ENCODE results near the gene PUS7L. TPM values are rescaled to one million over a fixed set of nuclear protein-coding genes. Genes with fewer than 3 reads are reported as not detected.
"Not testable (repeated sequence)": the region's sequence is repeated elsewhere in the genome, so short reads cannot be mapped to it uniquely, and the experiment has no call there.

The PUS7L gene
- total and polyA plus RNA-seq, 2 of the 13 experiments (the other 11 are each of a cell fraction or from before 2014, with no cell fraction given): 6.5 to 37.6 TPM

DNA sequence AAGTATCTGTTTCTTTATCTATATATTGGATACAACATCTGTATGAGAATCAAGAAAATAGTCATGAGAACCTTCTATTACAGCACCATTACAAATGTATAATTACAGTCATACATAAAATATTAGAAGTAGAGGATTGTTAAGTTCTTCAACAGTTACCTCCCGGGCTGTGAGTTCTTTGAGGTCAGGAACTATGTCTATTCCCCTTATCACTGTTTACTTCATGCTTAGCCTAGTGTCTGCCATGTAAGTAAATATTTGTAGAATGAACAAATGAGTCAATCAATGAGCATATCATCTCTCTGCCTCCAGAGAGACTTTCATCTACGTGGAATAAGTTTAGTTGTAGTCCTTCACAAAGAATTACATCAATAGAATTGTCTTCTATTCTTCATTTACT is 47.2 kb downstream of the PUS7L start:
- TF ChIP-seq, protein P1, sequence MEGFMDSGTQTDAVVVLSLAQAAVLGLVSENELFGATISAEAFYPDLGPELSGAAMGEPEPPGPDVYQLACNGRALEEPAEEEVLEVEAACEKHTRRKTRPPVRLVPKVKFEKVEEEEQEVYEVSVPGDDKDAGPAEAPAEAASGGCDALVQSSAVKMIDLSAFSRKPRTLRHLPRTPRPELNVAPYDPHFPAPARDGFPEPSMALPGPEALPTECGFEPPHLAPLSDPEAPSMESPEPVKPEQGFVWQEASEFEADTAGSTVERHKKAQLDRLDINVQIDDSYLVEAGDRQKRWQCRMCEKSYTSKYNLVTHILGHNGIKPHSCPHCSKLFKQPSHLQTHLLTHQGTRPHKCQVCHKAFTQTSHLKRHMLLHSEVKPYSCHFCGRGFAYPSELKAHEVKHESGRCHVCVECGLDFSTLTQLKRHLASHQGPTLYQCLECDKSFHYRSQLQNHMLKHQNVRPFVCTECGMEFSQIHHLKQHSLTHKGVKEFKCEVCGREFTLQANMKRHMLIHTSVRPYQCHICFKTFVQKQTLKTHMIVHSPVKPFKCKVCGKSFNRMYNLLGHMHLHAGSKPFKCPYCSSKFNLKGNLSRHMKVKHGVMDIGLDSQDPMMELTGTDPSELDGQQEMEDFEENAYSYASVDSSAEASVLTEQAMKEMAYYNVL (CRISPR knock-in tag; IDR thresholded peaks at IDR 0.05; ENCODE audit: borderline replicate concordance): no peak
- 0 out of 2 replicates have a peak, but pooled peaks have one; percentile 30 for TF ChIP-seq HHEX (CRISPR knock-in tag; IDR thresholded peaks at IDR 0.05)
- TF ChIP-seq POLR2A (IDR thresholded peaks at IDR 0.05; ENCODE audit: insufficient read depth in 1 of 2, low read depth in 2 of 2, low read length in 2 of 2): no peak
- DNase-seq (ENCODE audit: low spot score) (no peak), FAIRE-seq (no peak), ATAC-seq (no peak)
- in situ Hi-C loops (cut with HindIII; ENCODE audit: extremely low pct_ligation_motif_present, low pct_unique_long_range_greater_than_20kb): no loop called here
- BruUV-seq (replicated peaks): no TSS peak
- Histone ChIP-seq H3K79me2 (ENCODE audit: insufficient read depth, low read length) (no peaks in the 10 kb centered on the region), H3K27me3 (ENCODE audit: control insufficient read depth in 1 of 2, insufficient read depth in 2 of 2, low read length in 2 of 2) (no peaks in the 10 kb centered on the region), H3K4me2 (ENCODE audit: low read depth, low read length) (no peak overlapping the region), H4K20me1 (ENCODE audit: insufficient read depth, low read length) (no peaks in the 10 kb centered on the region), H3K4me1 (ENCODE audit: insufficient read depth, low read length) (no peaks in the 10 kb centered on the region), H3K36me3 (replicated peaks in 1 of 2; ENCODE audit: control insufficient read depth in 1 of 2, insufficient read depth in 2 of 2, low read length in 2 of 2) (no peaks in the 10 kb centered on the region), H3K9me3 (ENCODE audit: low read length) (no peaks in the 10 kb centered on the region), H3K9ac (ENCODE audit: insufficient read depth, low read depth, low read length) (no peak overlapping the region), H3K27ac (ENCODE audit: extremely low read length, insufficient read depth, low read length) (no peak overlapping the region), H3K4me3 (replicated peaks in 1 of 3; ENCODE audit: insufficient read depth in 1 of 3, low read depth in 2 of 3, low read length in 3 of 3) (no peak overlapping the region), H2AFZ (ENCODE audit: low read length) (no peak overlapping the region)
- ChIA-PET CTCF (ENCODE audit: low intra/inter-chr PET ratio, low total read pairs) (no interaction called here), POLR2A (no interaction called here)
- intact Hi-C loops (cut with micrococcal nuclease; ENCODE audit: unreplicated experiment): no loop called here
- WGBS (ENCODE audit: low lambda C conversion rate): 4% methylated on average over 2 of the region's 2 CpGs

DNA sequence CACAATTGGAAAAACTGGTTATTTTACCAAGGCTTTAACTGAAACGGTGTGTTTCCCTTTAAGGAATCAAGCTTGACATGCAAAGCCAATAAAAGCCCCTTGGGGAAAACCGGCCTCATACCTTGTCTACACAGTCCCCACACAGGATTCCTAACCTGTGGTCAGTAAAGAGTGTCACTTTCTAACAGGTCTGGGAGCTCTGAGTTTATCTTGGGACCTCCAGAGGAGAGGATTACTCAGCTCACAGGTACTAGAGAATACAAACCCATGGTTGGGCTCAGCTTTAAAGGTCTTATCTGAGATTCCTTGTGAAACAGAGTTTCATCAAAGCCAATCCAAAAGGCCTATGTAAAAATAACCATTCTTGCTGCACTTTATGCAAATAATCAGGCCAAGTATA is 54.8 kb downstream of the PUS7L start:
- H3K4me3 ChIP-seq (replicated peaks in 1 of 3; ENCODE audit: insufficient read depth in 1 of 3, low read depth in 2 of 3, low read length in 3 of 3); H3K4me1 ChIP-seq (ENCODE audit: insufficient read depth, low read length); H3K9ac ChIP-seq (ENCODE audit: insufficient read depth, low read depth, low read length); H2AFZ ChIP-seq (ENCODE audit: low read length); CTCF ChIA-PET (ENCODE audit: low intra/inter-chr PET ratio, low total read pairs); FAIRE-seq; DNase-seq (ENCODE audit: low spot score); in situ Hi-C loops (cut with HindIII; ENCODE audit: extremely low pct_ligation_motif_present, low pct_unique_long_range_greater_than_20kb); H3K27ac ChIP-seq (ENCODE audit: extremely low read length, insufficient read depth, low read length); H3K27me3 ChIP-seq (ENCODE audit: control insufficient read depth in 1 of 2, insufficient read depth in 2 of 2, low read length in 2 of 2); ATAC-seq; H3K4me2 ChIP-seq (ENCODE audit: low read depth, low read length); POLR2A ChIA-PET; H4K20me1 ChIP-seq (ENCODE audit: insufficient read depth, low read length); H3K79me2 ChIP-seq (ENCODE audit: insufficient read depth, low read length); intact Hi-C loops (cut with micrococcal nuclease; ENCODE audit: unreplicated experiment); H3K36me3 ChIP-seq (replicated peaks in 1 of 2; ENCODE audit: control insufficient read depth in 1 of 2, insufficient read depth in 2 of 2, low read length in 2 of 2); H3K9me3 ChIP-seq (ENCODE audit: low read length); BruUV-seq (replicated peaks): not testable (repeated sequence)
- WGBS (ENCODE audit: low lambda C conversion rate): 15% methylated on average over 2 of the region's 2 CpGs

DNA sequence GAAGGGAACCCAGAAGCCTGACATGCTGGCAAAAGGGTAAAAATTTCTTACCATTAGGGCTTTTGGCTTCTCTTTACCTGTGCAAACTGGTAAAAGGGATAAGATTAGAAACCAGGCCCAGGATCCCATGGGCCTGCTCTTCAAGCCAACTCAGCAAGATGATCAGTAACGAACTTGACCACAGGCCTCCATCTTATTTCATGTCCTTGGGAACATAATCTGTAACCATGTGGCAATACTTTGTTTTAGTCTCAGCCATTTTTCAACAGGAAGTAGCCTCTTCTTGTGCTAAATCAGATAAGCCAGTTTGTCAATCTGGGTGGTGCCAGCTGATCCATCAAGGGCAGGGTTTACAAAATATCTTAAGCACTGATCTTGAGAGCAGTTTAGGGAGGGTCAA is 57.4 kb downstream of the PUS7L start:
- 23% methylated on average over 1 of the region's 1 CpG for WGBS (ENCODE audit: low lambda C conversion rate)

More for the DNA sequence above, 57.4 kb downstream of the PUS7L start:
- in situ Hi-C loops (cut with HindIII; ENCODE audit: extremely low pct_ligation_motif_present, low pct_unique_long_range_greater_than_20kb); H3K9ac ChIP-seq (ENCODE audit: insufficient read depth, low read depth, low read length); H2AFZ ChIP-seq (ENCODE audit: low read length); DNase-seq (ENCODE audit: low spot score); H3K9me3 ChIP-seq (ENCODE audit: low read length); FAIRE-seq; intact Hi-C loops (cut with micrococcal nuclease; ENCODE audit: unreplicated experiment); H3K4me3 ChIP-seq (replicated peaks in 1 of 3; ENCODE audit: insufficient read depth in 1 of 3, low read depth in 2 of 3, low read length in 3 of 3); ATAC-seq; H3K27ac ChIP-seq (ENCODE audit: extremely low read length, insufficient read depth, low read length); H4K20me1 ChIP-seq (ENCODE audit: insufficient read depth, low read length); H3K4me1 ChIP-seq (ENCODE audit: insufficient read depth, low read length); H3K27me3 ChIP-seq (ENCODE audit: control insufficient read depth in 1 of 2, insufficient read depth in 2 of 2, low read length in 2 of 2); H3K36me3 ChIP-seq (replicated peaks in 1 of 2; ENCODE audit: control insufficient read depth in 1 of 2, insufficient read depth in 2 of 2, low read length in 2 of 2); H3K79me2 ChIP-seq (ENCODE audit: insufficient read depth, low read length); POLR2A ChIA-PET; BruUV-seq (replicated peaks); CTCF ChIA-PET (ENCODE audit: low intra/inter-chr PET ratio, low total read pairs); H3K4me2 ChIP-seq (ENCODE audit: low read depth, low read length): not testable (repeated sequence)

Data from HepG2 (cell line).